Anterior cingulate cortex (tissue), 58 donors: ENCODE data around the gene SLCO2A1.
A peak's percentile ranks its signal among the peaks of the same experiment; 100 is the strongest.

Experiments used
- DNase-seq, 58 donors: peaks; one replicate each; lab custom pipeline; 2025; lab: John Stamatoyannopoulos, UW

SLCO2A1 gene

GRCh38 chr3:134002306-134002705 lies 27.4 kb downstream of the SLCO2A1 start:
- DNase-seq: no peak

GRCh38 chr3:134001251-134001650 lies 28.5 kb downstream of the SLCO2A1 start:
- DNase-seq: no peak

- DNase-seq: no peak
These were observed 29.6 kb downstream of the SLCO2A1 start for GRCh38 chr3:133999891-134000685.

- DNase-seq: no peak
These were observed 31.0 kb downstream of the SLCO2A1 start for GRCh38 chr3:133998691-133999241.

- no peak for DNase-seq
These were observed 31.7 kb downstream of the SLCO2A1 start for GRCh38 chr3:133997871-133998635.

GRCh38 chr3:133996996-133997395 lies 32.7 kb downstream of the SLCO2A1 start:
- no peak for DNase-seq

- no peak for DNase-seq
These were observed 33.5 kb downstream of the SLCO2A1 start for GRCh38 chr3:133996251-133996661.

- no peak for DNase-seq
These were observed 34.5 kb downstream of the SLCO2A1 start for GRCh38 chr3:133995264-133995663.

- DNase-seq: no peak
These were observed 35.4 kb downstream of the SLCO2A1 start for GRCh38 chr3:133994166-133994890.

GRCh38 chr3:133992951-133993620 lies 36.6 kb downstream of the SLCO2A1 start:
- DNase-seq: no peak

- DNase-seq: no peak
These were observed 37.3 kb downstream of the SLCO2A1 start for GRCh38 chr3:133992381-133992780.

- no peak for DNase-seq
These were observed 38.1 kb downstream of the SLCO2A1 start for GRCh38 chr3:133991637-133992036.

- DNase-seq: no peak
These were observed 38.5 kb downstream of the SLCO2A1 start for GRCh38 chr3:133991209-133991608.

- DNase-seq: peak in 5 of 58 donors; percentile 1 to 13 (median 6)
These were observed 39.6 kb downstream of the SLCO2A1 start for GRCh38 chr3:133989936-133990702.

GRCh38 chr3:133988631-133989161 lies 41.0 kb downstream of the SLCO2A1 start:
- no peak for DNase-seq

- DNase-seq: no peak
These were observed 41.7 kb downstream of the SLCO2A1 start for GRCh38 chr3:133987948-133988484.

GRCh38 chr3:133987136-133987535 lies 42.6 kb downstream of the SLCO2A1 start:
- DNase-seq: no peak

- DNase-seq: no peak
These were observed 43.4 kb downstream of the SLCO2A1 start for GRCh38 chr3:133986311-133986710.

- DNase-seq: no peak
These were observed 44.8 kb downstream of the SLCO2A1 start for GRCh38 chr3:133984975-133985374.
